Esophagus squamous epithelium (tissue), 5 donors: ENCODE measurements around the gene ITGA11. TPM values are rescaled to one million over a fixed set of nuclear protein-coding genes. Genes with fewer than 3 reads are reported as not detected.

Experiments used
- DNase-seq: peaks from one replicate; lab custom pipeline; 2025; lab: John Stamatoyannopoulos, UW
- H3K27ac ChIP-seq, 4 donors: fragments of 200-600 bp; sonication (generic); one replicate each; pipeline ENCODE4 v1.5.1; 2016 to 2019; ENCODE audit warnings: mild to moderate bottlenecking in 1 of 4
- H3K27me3 ChIP-seq, 4 donors: fragments of 200-600 bp; sonication (generic); 1 replicate in 3 of 4; 2 replicates in 1 of 4; pipeline versions ENCODE4 v1.5.1 to v1.6.0; 2017 to 2021; ENCODE audit warnings: antibody characterized with exemption in 1 of 4
- H3K36me3 ChIP-seq, 3 donors: fragments of 200-600 bp; sonication (generic); one replicate each; pipeline ENCODE4 v1.5.1; 2016 to 2019
- H3K4me1 ChIP-seq, 3 donors: fragments of 200-600 bp; sonication (generic); one replicate each; pipeline ENCODE4 v1.5.1; 2017 to 2019
- H3K4me3 ChIP-seq, 4 donors: fragments of 200-600 bp; sonication (generic); 1 replicate in 3 of 4; 2 replicates in 1 of 4; pipeline ENCODE4 v1.5.1; 2016 to 2019; ENCODE audit warnings: mild to moderate bottlenecking in 2 of 4, moderate library complexity in 1 of 4
- H3K9me3 ChIP-seq, 3 donors: fragments of 200-600 bp; sonication (generic); one replicate each; pipeline ENCODE4 v1.5.1; 2016 to 2019
- CTCF ChIP-seq, 6 experiments: fragments of 450-650 bp in 4 of 6; fragments of 200-600 bp in 2 of 6; sonication (generic) in 2 of 6; IDR thresholded peaks; one replicate each; pipeline ENCODE4 v1.5.1; 2016 to 2019; ENCODE audit warnings: antibody characterized with exemption in 6 of 6, mild to moderate bottlenecking in 4 of 6, moderate library complexity in 4 of 6
- POLR2A ChIP-seq, 4 donors: fragments of 450-650 bp; IDR thresholded peaks; one replicate each; pipeline ENCODE4 v1.6.1; 2017; ENCODE audit warnings: antibody characterized with exemption in 4 of 4, mild to moderate bottlenecking in 4 of 4, moderate library complexity in 3 of 4
- WGBS, 2 donors: methylation state at CpG; one replicate each; pipeline ENCODE4 v1.1.5; 2018; 5-methylcytosine and 5-hydroxymethylcytosine counted together
- intact Hi-C: fragments of 100-400 bp; cut with DNase I; formaldehyde crosslinking; loops from one replicate; pipeline ENCODE4 v1.15.0; 2022
- total RNA-seq, 4 donors: library from RNA; depleted of rRNA; stranded (reverse); fragments of >200 nt; gene quantifications; one replicate each; pipeline ENCODE4 v1.1.0, GENCODE V29; 2016
- donor health status: DM: yes; HTN: yes; CAD: no.

The ITGA11 gene
- total RNA-seq, 4 donors from 2014 or later, result 0.19 to 2.9 (median 0.81) TPM

GRCh38 chr15:68344600-68344999 is 87.4 kb downstream of the ITGA11 start:
- Histone ChIP-seq H3K4me3 (no peak overlapping the region), H3K27me3 (peaks cover 0 to 26% (median 0%) of the 10 kb centered on the region in 4 donors), H3K9me3 (no peaks in the 10 kb centered on the region), H3K36me3 (no peaks in the 10 kb centered on the region), H3K4me1 (peaks cover 9 to 38% (median 11%) of the 10 kb centered on the region in 3 donors), H3K27ac (no peak overlapping the region)
- intact Hi-C loops, result no loop called here
- no peak for DNase-seq
- TF ChIP-seq POLR2A (IDR thresholded peaks at IDR 0.05) (no peak), CTCF (IDR thresholded peaks at IDR 0.05) (no peak)
- WGBS, 2 donors, result 80 to 84% methylated on average over 7 of the region's 7 CpGs

- Histone ChIP-seq H3K36me3 (no peaks in the 10 kb centered on the region), H3K27ac (peak overlapping the region in 1 of 4 donors; percentile 12), H3K4me3 (no peak overlapping the region), H3K27me3 (peaks cover 0 to 20% (median 0%) of the 10 kb centered on the region in 4 donors), H3K4me1 (peaks cover 9 to 38% (median 11%) of the 10 kb centered on the region in 3 donors), H3K9me3 (no peaks in the 10 kb centered on the region)
- no peak for DNase-seq
- no peak for TF ChIP-seq POLR2A (IDR thresholded peaks at IDR 0.05)
- no peak for TF ChIP-seq CTCF (IDR thresholded peaks at IDR 0.05)
- 64 to 75% methylated on average over 8 to 11 of the region's 14 CpGs for WGBS, 2 donors
- intact Hi-C loops, result no loop called here
These were observed 88.3 kb downstream of the ITGA11 start for GRCh38 chr15:68343579-68344225.

GRCh38 chr15:68341760-68342725 is 89.9 kb downstream of the ITGA11 start:
- TF ChIP-seq CTCF (IDR thresholded peaks at IDR 0.05) (no peak), POLR2A (IDR thresholded peaks at IDR 0.05) (no peak)
- Histone ChIP-seq H3K36me3 (no peaks in the 10 kb centered on the region), H3K4me1 (peaks cover 9 to 38% (median 11%) of the 10 kb centered on the region in 3 donors), H3K9me3 (no peaks in the 10 kb centered on the region), H3K27ac (peak overlapping the region in 3 of 4 donors; percentile 37 to 69 (median 52)), H3K27me3 (peaks cover 0 to 11% (median 0%) of the 10 kb centered on the region in 4 donors), H3K4me3 (no peak overlapping the region)
- 57 to 61% methylated on average over 8 of the region's 17 CpGs for WGBS, 2 donors
- intact Hi-C loops, result no loop called here
- no peak for DNase-seq

GRCh38 chr15:68340726-68341671 is 91.0 kb downstream of the ITGA11 start:
- Histone ChIP-seq H3K9me3 (no peaks in the 10 kb centered on the region), H3K4me1 (peaks cover 9 to 38% (median 11%) of the 10 kb centered on the region in 3 donors), H3K27me3 (peaks cover 0 to 9% (median 0%) of the 10 kb centered on the region in 4 donors), H3K27ac (peak overlapping the region in 3 of 4 donors; percentile 37 to 69 (median 52)), H3K4me3 (no peak overlapping the region), H3K36me3 (no peaks in the 10 kb centered on the region)
- 73% methylated on average over 9 to 14 of the region's 15 CpGs for WGBS, 2 donors
- DNase-seq, result no peak
- intact Hi-C loops, result no loop called here
- TF ChIP-seq POLR2A (IDR thresholded peaks at IDR 0.05) (no peak), CTCF (IDR thresholded peaks at IDR 0.05) (no peak)
